GM21381 (cell line): ENCODE data around the gene COPZ1.
"Not testable (repeated sequence)": the region's sequence is repeated elsewhere in the genome, so short reads cannot be mapped to it uniquely, and the experiment has no call there.

Source experiments
- ATAC-seq: cut with Tn5 transposase; IDR thresholded peaks from one replicate; pipeline ENCODE4 v1.9.1; 2021; ENCODE audit warnings: mild to moderate bottlenecking, moderate library complexity; ENCODE audit not compliant: unreplicated experiment

COPZ1 gene, protein sequence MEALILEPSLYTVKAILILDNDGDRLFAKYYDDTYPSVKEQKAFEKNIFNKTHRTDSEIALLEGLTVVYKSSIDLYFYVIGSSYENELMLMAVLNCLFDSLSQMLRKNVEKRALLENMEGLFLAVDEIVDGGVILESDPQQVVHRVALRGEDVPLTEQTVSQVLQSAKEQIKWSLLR

DNA sequence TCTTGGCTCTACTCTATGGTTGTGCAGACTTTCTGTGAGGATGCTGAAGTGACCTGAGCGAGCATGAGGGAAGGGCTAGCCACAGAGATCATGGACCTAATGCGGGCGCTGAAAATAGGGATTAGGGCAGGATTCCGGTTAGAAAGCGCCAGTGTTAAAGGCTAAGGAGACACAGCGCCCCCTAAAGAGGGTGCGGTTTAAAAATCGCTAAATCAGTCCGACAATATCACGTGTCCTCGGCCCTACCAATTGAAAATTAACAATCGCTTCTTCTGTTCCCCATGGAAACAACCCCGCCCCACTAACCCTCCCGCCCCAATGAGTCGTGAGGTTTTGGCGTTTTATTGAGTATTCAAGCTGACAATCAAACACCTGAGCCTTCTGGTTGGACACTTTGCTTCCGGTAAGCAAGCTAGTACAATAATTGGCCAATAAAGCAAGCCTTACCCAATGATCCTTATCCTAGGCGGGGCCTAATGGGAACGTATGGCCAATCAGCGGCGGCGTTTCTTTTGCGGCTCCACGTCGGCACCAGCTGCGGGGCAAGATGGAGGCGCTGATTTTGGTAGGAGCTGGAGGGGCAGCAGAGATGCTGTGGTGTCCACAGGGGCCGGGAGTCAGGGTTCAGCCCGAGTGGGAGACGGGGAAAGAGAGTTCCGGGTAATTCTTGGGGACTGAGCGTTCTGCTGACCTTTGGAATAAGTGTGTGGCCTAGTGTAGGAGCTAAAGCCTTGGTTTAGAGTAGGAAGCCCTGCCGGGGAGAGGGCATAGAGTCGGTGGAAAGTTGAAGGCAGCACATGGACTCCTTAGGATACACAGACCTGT lies at the start of gene COPZ1:
COPZ1 (plus strand) TSS at position 515 of the 825 bp plus-strand sequence; CDS start at position 548, 33 bp downstream.
- ATAC-seq = peak; percentile 97

DNA sequence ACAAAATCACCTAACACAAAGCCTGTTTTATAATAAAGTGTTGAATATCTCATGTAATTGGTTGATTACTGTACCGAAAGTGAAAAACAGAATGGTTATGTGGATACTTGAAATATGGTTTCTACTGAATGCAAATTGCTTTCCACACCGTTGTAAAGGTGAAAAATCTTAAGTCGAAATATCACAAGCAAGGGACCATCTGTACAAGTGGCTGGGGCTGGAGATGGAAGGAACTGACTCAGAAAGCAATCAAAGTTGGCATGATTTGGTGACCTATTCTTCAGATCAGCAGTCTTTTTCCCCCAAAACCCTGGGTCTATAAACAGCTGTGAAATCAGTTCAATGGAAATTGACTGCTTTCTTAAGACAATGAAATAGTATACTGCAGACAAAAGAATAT lies 48.6 kb upstream of the COPZ1 start:
- no peak for ATAC-seq

DNA sequence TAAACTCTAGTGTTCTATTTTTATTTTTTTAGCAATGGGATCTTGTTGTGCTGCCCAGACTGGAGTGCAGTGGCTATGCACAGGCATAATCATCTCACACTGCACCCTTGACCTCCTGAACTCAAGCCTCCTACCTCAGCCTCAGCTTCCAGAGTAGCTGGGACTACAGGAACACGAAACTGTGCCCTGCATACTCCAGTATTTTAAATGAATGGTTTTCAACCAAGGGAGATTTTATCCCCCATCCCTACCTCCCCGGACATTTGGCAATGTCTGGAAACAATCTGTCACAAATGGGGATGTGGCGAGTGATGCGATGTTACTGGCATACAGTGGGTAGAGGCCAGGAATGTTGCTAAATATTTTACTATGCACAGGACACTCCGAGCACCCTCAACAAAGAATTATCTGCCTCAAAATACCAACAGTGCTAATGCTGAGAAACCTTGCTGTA lies 47.1 kb upstream of the COPZ1 start:
- no peak for ATAC-seq

DNA sequence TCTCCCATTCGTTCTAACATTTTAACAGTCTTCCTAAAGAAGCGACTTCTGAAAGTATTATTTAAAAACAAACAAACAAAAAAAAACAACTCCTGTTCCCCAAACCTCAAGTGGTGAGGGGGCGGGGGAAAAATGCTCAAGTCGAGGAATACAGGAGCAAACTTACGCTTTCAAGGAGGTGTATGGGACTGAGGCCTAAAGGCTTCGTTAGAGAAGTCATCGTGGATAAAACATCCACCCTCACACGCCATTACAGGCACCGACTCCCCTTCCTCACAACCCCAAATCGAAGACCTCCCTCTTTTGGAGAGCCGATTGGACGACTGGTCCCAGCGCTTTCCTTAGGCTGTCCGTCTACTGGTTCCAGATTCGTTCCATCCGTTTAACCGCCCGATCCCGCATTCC lies 45.7 kb upstream of the COPZ1 start:
- ATAC-seq = no peak

DNA sequence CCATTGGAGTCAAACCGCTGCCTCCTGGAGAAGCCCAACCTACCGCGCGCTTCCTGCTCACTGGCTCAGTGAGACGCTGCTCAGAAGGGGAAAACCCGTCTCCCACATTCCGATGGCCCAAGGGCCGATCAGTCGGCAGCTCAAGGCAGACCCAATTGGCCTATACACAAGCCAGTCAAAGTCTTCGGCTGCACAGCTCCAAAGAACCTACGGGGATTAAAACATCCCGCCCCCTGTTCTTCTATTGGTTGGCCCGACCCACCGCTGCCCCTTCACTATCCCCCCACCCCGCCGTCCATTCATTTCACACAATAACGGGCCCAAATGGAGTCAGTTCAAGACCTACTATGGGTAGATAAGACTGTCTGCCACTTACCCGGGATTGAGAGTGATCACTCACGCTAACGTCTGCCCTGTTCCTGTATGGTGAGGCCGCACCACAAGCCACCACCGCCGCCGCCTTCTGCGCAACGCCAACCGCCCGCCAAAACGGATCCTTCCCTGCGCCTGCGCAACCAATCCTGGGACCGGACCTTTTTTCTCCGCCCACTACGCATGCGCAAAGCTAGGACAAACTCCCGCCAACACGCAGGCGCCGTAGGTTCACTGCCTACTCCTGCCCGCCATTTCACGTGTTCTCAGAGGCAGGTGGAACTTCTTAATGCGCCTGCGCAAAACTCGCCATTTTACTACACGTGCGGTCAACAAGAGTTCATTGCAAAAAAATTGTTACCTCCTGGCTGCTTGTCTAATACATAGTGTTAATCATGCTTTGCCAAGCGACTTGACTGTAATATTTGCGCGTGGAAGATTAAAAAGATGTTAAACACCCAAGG lies 45.1 kb upstream of the COPZ1 start, which contains the start of gene CBX5:
CBX5 (minus strand) TSS at position 491 of the 836 bp plus-strand sequence. CDS start 22,472 bp downstream, outside the sequence.
- peak; percentile 69 for ATAC-seq

DNA sequence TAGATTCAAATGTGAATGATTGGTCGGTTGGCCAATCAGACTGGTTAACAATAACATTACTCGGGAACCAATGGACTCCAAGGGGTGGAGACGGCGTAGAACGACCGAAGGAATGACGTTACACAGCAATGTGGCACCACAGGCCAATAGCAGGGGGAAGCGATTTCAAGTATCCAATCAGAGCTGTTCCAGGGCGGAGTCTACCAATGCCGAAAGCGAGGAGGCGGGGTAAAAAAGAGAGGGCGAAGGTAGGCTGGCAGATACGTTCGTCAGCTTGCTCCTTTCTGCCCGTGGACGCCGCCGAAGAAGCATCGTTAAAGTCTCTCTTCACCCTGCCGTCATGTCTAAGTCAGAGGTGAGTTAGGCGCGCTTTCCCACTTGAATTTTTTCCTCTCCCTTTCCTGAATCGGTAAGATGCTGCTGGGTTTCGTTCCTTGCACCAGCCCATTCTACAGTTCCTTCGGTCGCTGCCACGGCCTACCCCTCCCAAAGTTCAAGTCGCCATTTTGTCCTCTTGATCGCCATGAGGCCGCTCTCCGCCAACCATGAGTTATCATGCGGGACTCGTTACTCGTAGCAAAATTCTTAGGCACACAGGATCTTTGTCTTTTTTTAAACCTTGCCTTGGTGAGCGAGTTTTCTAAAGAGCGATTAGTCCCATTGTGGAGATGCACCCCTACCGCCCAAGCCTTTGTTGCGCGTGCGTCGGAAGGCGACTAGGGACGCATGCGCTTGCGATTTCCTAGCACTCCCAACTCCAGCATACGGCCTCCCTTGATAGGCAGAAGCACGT lies 44.3 kb upstream of the COPZ1 start, which contains the start of gene HNRNPA1:
HNRNPA1 (plus strand) TSS at position 259 of the 793 bp plus-strand sequence; CDS start at position 341, 82 bp downstream.
- ATAC-seq = peak; percentile 84

DNA sequence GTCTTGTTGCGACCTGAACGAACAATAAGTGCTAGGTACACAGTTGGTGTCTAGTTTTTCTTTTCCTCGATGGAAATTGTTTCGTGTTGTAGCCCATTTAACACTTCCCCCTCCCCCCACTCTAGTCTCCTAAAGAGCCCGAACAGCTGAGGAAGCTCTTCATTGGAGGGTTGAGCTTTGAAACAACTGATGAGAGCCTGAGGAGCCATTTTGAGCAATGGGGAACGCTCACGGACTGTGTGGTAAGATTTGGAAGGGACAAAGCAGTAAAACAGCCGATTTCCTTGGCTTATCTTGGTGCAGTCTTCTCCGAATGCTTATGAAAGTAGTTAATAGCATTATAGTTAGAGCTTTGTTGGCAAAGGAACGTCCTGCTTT lies 43.7 kb upstream of the COPZ1 start:
- not testable (repeated sequence) for ATAC-seq

DNA sequence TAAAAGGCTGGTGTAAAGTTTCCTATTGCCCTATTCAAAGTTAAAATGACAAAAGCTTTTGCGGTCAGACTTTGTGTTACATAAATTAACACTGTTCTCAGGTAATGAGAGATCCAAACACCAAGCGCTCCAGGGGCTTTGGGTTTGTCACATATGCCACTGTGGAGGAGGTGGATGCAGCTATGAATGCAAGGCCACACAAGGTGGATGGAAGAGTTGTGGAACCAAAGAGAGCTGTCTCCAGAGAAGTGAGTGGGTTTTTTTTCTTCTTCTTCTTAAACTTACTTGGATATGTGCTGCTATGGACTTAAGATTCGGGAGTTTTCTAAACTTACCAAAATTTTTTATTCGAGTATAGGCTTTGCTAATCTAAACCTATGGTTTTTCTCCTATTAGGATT lies 43.2 kb upstream of the COPZ1 start:
- not testable (repeated sequence) for ATAC-seq

DNA sequence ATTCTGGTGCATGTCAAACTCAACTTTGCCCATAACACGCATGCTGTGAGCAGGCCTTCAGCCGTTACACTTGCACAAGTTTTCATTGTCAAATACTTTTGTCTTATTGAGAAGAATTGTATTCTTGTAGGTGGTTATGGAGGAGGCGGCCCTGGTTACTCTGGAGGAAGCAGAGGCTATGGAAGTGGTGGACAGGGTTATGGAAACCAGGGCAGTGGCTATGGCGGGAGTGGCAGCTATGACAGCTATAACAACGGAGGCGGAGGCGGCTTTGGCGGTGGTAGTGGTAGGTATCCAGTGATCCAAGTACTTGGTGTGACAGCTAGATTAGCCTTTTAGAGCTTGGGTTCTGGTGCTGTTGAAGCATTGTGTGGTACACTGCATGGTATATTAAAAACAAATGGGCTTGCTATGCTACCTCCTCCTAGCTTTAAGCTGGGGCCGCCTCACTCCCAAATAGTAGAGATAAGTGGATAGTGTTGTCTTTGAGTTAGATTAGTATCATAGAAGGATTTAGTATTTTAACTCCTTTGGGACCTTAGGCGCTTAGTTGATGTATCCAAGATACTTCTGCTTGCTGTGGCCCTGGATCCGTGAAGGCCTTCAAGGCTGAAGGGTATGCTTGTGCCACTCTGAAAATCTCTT lies 41.9 kb upstream of the COPZ1 start:
- ATAC-seq = no peak

DNA sequence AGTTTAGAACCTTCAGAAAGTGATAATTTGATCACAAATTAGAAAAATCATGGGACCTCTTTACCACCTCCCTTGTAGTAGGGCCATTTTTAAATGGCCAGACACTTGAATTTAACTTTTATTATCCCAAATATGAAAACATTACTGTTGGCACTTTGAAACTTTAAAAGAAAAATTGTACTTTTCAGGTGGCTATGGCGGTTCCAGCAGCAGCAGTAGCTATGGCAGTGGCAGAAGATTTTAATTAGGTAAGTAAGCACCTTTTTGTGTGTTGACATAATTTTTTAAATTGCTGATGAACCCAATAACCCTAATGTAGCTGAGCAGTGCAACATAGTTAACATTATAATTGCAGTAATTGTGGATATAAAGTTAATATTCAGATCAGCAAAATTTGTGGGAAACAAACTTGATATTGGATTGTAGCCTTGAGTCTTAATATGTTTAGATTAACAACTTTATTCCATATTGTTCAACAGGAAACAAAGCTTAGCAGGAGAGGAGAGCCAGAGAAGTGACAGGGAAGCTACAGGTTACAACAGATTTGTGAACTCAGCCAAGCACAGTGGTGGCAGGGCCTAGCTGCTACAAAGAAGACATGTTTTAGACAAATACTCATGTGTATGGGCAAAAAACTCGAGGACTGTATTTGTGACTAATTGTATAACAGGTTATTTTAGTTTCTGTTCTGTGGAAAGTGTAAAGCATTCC lies 40.7 kb upstream of the COPZ1 start:
- ATAC-seq = not testable (repeated sequence)

DNA sequence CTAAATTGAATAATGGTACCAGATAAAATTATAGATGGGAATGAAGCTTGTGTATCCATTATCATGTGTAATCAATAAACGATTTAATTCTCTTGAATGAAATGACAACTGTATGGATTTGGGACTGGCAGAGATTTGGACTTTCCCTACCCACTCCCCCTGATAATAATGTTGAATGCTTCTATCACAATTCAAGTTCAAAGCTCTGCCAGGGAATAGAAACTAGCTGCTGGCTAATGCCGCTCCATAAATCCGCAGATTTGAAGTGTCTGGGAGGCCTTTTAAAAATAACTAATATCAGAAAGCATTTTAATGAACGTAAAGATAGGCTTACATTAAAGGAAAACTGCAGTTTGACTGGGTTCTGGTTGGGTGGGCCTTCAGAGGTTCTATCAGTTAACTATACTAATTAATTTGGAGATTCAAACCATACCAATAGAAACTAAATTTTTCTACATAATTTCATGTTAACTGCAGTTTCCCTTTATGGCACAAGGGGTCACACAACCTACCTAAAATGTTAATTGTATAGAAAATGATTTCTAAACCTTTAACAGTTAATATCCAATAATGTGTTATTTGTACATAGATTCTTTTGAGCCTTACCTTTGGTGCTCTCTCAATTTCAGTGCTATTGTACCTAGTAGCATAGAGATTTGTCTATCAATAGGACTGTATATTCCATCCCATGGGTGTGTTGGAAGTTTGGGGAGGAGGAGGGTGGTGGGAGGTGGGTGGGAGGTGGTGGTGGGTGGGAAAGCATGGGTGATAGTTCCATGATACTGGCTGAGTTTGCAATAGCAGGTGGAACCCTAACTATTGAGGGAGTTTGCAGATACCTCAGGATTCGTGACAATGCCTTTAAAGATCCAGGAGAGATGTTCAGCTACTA lies 39.5 kb upstream of the COPZ1 start:
- no peak for ATAC-seq

DNA sequence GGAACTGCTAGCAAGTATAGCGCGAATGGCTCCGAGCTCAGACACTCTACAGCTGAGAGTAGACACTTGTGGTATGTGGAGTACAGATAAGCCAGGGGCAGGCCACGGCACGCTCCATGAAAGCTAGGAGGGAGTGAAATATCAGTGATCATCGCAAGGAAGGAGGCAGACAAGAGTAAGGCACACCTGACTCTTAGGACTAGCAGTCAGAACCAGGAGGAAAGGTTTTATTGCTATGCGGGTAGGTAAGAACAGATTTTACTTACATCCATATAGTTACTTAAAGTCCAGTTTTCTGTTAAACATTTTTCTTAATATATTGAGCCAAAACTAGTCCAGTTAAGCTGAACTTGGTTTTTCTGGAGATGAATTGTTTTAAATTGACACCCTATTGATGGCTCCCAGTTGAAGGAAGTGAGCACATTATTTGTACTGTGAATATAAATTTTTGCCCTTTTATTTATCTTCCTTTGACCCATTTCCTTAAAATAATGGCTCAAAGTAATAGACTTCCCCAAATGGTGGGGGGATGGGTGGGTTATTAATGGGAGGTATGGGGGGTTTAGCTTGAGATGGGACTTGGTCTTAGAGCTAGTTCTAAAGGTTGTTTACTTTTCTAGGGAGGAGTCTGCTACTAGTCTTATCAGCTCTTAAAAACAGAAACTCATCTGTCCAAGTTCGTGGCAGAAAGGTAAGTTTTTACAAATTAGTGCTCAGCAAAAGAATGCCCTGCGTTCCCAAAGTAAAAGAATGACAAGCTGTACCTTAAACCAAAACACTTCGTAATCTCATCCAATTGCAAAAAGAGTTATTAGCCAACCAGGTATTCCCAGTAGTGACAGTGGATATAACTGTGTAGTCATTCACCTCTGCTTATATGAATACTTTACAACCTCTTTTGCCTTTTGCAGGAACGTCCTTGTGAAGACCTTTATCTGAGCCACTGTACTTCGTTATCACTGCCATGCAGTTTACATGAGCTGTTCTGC lies 38.6 kb upstream of the COPZ1 start:
- ATAC-seq = no peak

DNA sequence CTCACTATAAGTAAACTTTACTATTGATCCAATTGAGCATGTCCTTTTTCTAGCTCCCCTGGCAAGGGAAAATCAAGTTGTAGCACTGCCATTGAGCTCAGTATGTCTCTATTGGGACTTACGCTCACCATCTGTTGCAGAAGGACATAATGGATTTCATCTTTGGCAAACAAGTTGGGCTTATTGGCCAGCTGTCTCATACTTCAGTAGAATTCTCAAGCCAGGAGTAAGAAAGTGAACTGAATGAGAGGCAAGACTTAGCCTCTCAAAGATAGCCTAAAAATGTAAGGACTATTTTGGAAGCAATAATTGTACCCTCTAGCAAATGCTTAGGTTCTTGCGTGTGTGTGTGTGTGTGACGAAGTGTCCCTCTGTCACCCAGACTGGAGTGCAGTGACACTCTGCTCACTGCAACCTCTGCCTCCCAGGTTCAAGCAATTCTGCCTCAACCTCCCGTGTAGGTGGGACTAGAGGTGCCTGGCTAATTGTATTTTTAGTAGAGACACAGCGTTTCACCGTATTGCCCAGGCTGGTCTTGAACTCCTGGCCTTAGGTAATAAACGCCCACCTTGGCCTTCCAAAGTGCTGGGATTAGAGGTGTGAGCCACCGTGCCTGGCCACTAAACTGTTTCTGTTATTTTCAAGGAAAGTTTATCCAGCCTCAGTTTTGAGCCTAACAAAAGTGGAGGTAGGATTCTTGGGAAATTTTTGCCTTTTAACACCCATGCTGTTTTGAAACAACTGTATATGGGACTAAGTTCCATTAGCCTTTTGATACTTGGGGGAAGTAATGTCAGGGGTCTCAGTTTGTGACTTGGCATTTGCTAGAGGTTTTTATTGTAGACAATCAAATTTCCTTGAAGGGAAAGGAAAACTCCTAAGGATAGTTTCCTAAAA lies 37.4 kb upstream of the COPZ1 start:
- ATAC-seq = no peak

DNA sequence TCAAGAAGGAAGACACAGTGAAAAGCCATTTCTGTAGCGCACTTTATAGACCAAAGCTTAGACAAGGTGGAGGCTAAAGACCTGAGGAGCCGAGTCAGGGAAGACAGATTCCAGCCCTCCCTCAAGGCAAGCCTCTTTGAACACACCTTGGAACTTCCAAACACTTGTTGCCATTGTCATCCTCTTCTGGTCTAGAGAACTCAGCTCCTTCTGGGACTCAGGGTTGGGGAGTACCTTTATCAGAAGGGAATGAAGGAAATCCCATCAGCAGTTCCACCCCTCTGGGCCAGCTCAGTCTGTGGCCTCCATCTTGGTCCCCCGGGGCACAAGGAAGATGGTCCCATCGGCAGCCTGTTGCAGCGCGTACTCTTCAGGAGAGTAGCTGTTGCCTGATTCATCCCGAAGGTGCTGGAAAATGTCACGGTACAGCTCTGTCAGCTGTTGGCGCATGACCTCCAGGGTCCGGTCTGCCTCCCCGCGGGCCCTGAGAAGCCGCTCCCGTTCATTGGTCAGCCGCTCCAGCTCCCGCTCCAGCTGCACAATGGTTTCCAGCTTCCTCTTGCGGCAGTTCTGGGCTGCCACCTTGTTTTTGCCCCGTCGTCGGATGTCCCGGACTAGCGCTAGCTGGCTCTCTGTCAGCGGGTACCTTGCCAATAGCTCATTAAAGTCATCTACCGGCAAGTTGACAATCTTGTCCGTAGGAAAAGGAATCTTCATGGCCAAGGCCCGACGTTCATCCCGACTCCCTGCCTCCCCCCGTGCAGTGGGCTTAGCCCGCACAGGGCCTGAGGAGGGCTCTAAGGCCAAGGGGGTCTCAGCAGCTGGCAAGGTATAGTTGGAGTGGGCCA lies 32.6 kb upstream of the COPZ1 start:
- no peak for ATAC-seq

DNA sequence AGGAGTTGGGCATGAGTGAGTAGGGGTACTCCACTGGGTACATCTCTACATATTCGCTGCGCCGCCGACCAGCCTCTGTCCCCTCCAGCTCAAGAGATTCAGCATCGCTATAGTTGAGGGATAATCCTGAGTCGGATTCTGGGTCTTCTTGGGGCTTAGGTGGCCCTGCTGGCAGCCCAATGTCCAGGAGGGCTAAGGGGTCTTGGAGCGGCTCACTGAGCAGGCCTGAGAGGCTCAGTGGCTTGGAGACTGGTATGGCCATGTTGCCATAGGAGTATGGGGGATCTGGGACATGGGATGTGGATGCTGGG lies 32.0 kb upstream of the COPZ1 start:
- ATAC-seq = no peak
